D721Med (cell line): ENCODE results near the gene C7orf33.

Experiments used
- DNase-seq: peaks from one replicate; pipeline ENCODE4 v3.0.0; 2011; ENCODE audit warnings: low spot score; ENCODE audit not compliant: insufficient read length
- FAIRE-seq: peaks from 2 replicates; lab custom pipeline; 2011; peaks lifted over from hg19 to GRCh38; lab: Jason Lieb, UNC
- TF ChIP-seq, protein P1 (sequence below): IDR thresholded peaks from 2 replicates; pipeline ENCODE4 v1.5.1; 2012; ENCODE audit warnings: mild to moderate bottlenecking, control low read depth; ENCODE audit not compliant: insufficient read depth; ENCODE audit errors: missing control alignments

The C7orf33 gene

DNA sequence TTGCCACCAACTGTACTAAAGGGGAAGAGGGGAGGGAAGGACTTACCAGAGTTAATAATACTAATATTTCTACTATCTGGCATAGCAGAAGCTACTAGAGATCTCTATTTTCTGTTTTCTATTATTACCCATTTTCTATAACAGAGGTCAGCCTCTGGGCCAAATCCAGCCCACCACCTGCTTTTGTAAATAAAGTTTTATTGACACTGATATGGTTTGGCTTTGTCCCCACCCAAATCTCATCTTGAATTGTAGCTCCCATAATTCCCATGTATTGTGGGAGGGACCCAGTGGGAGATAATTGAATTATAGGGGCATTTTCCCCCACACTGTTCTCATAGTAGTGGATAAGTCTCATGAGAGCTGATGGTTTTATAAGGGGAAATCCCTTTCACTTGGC, 62.2 kb downstream of the C7orf33 start:
- FAIRE-seq (no peak), DNase-seq (no peak)
- TF ChIP-seq, protein P1, sequence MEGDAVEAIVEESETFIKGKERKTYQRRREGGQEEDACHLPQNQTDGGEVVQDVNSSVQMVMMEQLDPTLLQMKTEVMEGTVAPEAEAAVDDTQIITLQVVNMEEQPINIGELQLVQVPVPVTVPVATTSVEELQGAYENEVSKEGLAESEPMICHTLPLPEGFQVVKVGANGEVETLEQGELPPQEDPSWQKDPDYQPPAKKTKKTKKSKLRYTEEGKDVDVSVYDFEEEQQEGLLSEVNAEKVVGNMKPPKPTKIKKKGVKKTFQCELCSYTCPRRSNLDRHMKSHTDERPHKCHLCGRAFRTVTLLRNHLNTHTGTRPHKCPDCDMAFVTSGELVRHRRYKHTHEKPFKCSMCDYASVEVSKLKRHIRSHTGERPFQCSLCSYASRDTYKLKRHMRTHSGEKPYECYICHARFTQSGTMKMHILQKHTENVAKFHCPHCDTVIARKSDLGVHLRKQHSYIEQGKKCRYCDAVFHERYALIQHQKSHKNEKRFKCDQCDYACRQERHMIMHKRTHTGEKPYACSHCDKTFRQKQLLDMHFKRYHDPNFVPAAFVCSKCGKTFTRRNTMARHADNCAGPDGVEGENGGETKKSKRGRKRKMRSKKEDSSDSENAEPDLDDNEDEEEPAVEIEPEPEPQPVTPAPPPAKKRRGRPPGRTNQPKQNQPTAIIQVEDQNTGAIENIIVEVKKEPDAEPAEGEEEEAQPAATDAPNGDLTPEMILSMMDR = no peak

DNA sequence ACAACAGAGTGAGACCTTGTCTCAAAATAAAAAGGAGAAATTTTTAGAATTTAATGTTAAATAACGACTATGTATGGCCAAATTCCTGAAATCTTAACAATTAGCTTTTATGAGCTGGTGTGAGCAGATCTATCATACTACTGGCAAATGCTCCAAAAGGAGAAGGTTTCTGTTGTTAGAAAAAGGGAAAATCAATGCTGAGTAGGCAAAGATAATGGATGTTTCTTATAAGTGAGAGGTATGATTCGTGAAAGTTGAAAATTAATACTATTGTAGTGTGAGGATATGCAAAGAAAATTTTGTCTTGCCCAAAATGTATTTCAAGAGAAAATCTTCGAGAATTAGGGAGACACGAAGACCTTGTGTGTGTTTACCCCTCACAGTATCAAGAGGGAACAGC, 67.4 kb downstream of the C7orf33 start:
- no peak for FAIRE-seq
- TF ChIP-seq, protein P1 = no peak

DNA sequence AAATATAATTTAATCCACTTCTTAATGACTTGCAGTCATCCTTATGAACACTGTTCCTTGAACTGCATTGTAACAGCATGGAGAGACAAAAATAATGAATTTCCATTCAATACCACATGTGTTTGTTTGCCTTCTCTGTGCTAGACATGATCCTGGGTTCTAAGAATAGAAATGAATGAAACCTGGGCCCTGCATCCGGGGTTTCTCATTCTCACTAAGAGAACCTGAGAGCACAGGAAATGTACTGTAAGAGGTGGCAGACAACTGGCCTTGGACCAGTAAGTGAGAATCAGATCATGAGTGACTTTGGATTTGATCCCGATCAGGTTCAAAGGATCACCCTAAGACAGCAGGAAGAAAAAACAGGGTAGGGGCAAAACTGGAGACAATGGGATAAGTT, 70.9 kb downstream of the C7orf33 start:
- DNase-seq (no peak), FAIRE-seq (no peak)
- TF ChIP-seq, protein P1 = no peak

More for the DNA sequence above, 67.4 kb downstream of the C7orf33 start:
- DNase-seq = no peak

DNA sequence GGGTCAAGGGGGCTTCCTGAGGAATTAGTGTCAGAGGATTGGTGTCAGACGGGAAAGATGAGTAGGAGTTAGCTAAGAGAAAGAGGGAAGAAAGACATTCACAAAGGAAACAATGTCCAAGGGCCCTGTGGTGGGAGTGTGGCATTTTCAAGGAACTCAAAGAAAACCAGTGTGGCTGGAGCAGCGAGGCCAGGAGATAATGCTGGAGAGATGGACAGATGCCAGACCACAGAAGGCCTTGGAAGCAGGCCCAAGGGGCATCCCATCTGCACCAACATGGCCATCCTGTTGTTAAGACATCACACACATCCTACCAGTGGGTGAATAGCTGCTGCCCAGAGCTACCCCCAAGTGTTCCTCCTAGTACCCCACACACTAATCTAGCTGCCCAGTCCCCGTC, 72.1 kb downstream of the C7orf33 start:
- TF ChIP-seq, protein P1 = no peak
- DNase-seq = no peak
- FAIRE-seq = no peak

DNA sequence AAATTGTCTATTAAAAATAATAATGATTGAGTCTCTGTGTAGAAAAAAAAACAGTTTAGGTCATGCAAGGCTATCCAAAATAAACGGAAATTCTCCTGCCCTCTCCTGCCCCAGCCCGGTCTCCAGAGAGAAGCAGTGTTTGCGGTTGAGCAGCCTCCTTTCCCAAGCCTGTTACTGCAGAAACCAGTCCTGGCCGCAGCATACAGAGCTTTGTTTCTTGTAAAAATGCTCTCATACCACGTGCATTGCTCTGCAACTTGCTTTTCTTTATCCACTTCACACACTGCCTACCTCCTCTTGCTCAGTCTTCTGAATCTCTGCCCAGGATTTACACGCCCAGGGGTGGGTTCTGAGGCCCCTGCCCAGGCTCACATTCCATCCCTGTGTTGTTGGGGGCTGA, 73.8 kb downstream of the C7orf33 start:
- TF ChIP-seq, protein P1 = no peak
- DNase-seq (no peak), FAIRE-seq (no peak)

DNA sequence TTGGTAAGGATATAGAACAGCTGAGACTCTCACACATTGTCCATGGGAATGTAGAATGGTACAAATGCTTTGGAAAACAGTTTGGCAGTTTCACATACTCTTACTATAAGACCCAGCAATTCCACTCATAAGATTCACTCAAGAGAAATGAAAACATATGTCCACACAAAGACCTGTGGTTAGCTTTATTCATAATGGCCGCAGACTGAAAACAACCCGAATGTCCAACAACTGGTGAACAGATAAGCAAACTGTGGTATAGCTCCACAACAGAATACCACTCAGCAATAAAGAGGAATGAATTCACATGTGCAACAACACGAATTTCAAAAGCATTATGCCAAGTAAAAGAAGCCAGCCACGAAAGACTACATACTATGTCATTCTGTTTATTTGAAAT, 74.7 kb downstream of the C7orf33 start:
- FAIRE-seq (no peak), DNase-seq (no peak)
- TF ChIP-seq, protein P1 = no peak
